ENCODE measurements around the gene CDC16.
"Not testable (repeated sequence)": the region's sequence is repeated elsewhere in the genome, so short reads cannot be mapped to it uniquely, and the experiment has no call there.

GRCh38 chr13:114264313-114264712 is 29.6 kb downstream of the CDC16 start:
- TF ChIP-seq CTCF, EP300, POLR2A (IDR thresholded peaks at IDR 0.05): not testable (repeated sequence)

Measured in gastroesophageal sphincter (tissue), 3 donors.